GM21360 (cell line): Measurements from ENCODE around the gene PDCD1LG2.
A peak's percentile ranks its signal among the peaks of the same experiment; 100 is the strongest.
"Not testable (repeated sequence)": the region's sequence is repeated elsewhere in the genome, so short reads cannot be mapped to it uniquely, and the experiment has no call there.

ENCODE experiments used
- ATAC-seq: cut with Tn5 transposase; IDR thresholded peaks from one replicate; pipeline ENCODE4 v1.9.1; 2021; ENCODE audit warnings: mild to moderate bottlenecking, moderate library complexity; ENCODE audit not compliant: unreplicated experiment

PDCD1LG2 gene

DNA sequence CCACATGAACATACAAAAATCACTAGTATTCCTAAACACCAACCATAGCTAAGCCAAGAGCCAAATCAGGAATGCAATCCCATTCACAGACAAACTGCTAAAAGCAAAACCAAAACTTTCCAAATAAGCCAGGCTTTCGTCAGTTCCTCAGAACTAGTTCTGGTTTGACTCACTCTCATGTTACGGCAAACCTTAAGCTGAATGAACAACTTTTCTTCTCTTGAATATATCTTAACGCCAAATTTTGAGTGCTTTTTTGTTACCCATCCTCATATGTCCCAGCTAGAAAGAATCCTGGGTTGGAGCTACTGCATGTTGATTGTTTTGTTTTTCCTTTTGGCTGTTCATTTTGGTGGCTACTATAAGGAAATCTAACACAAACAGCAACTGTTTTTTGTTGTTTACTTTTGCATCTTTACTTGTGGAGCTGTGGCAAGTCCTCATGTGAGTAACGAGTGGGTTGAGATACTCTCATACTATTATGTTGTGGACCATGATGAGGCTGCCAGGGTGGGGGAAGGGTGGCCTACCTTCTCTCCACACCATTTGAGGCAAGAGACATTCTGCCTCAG lies at the start of gene PDCD1LG2:
Gene PDCD1LG2 (plus strand): TSS at position 172 of the 572 bp plus-strand sequence. CDS start 12,016 bp downstream, outside the sequence.
- peak; percentile 70 for ATAC-seq

DNA sequence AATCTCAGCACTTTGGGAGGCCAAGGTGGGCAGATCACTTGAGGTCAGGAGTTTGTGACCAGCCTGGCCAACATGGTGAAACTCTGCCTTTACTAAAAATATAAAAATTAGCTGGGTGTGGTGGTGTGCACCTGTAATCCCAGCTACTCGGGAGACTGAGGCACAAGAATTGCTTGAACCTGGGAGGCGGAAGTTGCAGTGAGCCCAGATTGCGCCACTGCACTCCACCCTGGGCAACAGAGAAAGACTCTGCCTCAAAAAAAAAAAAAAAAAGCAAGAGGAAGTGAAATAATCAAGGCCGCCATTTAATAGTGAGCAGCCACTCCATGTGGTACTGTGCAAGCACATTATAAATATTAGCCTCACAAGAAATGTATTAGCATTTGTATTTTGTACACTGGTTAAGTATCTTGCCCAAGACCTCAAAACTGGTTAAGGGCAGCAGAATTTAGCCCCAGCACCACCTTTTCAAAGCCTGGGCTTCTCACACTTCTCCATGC lies 45.5 kb upstream of the PDCD1LG2 start:
- ATAC-seq, result not testable (repeated sequence)

DNA sequence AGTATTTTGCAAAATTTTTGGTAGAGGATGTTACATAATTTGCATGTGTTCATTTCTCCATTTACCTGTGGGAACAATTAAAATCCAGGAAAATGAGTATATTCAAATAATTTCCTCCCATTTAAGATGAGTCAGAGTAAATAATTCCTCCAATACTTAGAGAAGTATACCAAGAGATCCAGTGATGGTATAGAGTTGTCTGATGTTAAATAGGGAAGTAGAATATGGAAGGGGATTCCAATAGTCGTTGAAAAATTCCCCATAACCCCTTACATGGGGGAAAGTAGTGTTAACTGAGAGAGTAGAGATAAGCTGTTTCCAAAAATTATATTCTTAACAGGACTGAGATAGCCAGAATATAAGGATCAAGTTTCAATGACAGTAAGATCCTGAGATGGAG lies 44.3 kb upstream of the PDCD1LG2 start:
- no peak for ATAC-seq

DNA sequence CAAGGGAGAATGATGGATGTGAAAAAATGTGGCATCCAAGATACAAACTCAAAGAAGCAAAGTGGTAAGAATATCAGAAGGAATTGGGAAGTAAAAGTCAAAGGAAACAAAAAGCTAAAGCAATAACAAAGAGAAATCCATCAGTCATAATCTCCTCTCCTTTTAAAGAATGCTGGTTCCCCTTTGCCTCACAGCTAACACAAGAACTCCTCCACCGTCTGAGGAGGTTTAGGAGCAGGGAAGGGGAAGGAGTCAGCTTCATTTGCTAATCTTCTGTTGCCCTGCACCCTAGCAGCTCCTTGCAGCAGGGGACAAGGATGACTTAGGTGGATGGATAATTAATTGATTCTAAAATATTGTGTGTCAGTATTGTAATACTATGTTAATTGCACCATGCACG lies 43.6 kb upstream of the PDCD1LG2 start:
- ATAC-seq, result no peak

DNA sequence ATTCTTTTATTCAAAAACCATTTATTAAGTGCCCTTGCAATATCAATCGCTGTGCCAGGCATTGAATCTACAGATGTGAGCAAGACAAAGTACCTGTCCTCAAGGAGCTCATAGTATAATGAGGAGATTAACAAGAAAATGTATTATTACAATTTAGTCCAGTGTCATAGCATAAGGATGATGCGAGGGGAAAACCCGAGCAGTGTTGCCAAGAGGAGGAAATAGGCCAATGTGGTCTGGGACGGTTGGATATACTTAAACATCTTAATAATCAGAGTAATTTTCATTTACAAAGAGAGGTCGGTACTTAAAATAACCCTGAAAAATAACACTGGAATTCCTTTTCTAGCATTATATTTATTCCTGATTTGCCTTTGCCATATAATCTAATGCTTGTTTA lies 41.5 kb upstream of the PDCD1LG2 start:
- no peak for ATAC-seq

DNA sequence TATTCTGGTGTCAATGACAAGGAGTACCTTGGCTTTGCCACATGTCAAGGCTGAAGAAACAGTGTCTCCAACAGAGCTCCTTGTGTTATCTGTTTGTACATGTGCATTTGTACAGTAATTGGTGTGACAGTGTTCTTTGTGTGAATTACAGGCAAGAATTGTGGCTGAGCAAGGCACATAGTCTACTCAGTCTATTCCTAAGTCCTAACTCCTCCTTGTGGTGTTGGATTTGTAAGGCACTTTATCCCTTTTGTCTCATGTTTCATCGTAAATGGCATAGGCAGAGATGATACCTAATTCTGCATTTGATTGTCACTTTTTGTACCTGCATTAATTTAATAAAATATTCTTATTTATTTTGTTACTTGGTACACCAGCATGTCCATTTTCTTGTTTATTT lies 40.2 kb upstream of the PDCD1LG2 start:
- ATAC-seq, result no peak

DNA sequence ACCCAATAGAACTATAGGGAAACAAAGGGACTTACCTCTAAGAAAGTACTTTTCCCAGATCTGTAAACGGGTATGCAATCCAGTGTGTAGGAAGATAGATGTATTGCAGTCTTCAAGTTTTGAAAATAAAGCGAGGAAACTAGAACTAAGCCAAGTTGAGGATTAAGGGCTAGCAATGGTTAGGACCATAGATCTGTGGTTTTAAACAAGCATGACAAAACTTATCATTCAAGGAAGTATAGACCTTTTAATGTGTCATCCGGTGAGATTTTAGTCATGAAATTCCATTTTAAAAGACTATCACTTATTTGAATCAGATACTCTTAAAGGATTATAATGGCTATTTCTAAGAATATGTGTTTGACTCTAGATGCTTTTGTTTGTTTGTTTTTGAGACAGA lies 39.5 kb upstream of the PDCD1LG2 start:
- no peak for ATAC-seq

DNA sequence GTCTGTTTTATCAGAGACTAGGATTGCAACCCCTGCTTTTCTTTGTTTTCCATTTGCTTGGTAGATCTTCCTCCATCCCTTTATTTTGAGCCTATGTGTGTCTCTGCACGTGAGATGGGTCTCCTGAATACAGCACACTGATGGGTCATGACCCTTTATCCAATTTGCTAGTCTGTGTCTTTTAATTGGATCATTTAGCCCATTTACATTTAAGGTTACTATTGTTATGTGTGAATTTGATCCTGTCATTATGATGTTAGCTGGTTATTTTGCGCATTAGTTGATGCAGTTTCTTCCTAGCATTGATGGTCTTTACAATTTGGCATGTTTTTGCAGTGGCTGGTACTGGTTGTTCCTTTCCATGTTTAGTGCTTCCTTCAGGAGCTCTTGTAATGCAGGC lies 34.7 kb upstream of the PDCD1LG2 start:
- ATAC-seq, result not testable (repeated sequence)

DNA sequence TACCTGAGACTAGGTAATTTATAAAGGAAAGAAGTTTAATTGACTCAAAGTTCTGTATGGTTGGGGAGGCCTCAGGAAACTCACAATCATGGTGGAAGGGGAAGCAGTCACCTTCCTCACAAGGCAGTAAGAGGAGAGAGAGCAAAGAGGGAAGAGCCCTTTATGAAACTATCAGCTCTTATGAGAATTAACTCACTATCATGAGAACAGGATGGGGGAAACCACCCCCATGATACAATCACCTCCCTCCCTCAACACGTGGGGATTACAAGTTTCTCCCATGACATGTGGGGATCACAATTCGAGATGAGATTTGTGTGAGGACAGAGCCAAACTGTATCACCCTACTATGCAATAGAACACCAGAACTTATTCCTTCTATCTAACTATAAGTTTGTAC lies 32.1 kb upstream of the PDCD1LG2 start:
- ATAC-seq, result no peak

DNA sequence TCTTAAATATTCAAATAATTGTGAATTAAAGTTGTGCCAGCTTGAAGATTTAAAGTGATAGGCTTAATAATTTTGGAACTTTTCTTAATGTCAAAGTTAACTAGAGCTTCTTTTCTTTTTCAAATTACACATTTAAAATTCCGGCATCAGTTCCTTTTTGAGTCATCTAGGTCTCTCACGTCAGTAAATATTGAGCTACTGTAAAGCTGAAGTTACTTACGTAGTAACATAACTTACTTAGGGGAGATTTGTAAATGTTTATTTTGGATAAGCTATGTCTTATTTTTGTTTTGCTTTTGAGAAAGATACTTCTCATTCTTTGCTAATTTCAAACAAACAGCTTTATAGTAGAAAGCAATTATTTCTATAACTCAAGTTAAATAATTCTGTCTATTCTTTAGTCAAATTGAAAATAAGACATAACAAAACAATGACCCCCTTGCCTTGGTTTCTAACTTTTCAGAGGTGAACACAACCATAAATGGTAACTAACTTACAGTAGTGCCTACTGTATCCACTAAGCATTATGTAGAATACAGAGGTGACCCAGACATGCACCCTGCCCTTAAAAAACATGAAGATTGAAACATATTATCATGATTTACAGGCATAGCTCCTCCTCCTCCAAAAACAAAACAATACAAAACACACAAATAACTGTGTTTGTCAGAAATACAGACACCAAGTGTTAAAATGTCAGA lies 30.2 kb upstream of the PDCD1LG2 start:
- ATAC-seq, result no peak

DNA sequence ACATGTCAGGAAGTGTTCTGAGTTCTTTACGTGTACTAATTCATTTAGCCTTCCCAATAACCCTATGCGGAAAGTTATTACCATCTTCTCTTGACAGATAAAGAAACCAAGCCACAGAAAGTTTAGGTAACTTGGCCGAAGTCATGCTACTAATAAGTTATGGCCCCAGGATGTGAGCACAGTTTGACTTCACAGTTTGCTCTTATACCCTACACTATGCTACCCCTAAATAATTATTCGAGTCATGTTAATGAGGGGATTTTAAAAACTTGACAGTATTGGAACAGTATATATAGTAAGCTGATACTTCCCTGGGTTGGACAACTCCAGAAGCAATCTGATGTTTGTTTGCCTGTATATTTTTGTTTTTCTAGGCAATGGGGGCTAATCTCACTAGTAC lies 29.4 kb upstream of the PDCD1LG2 start:
- ATAC-seq, result no peak

DNA sequence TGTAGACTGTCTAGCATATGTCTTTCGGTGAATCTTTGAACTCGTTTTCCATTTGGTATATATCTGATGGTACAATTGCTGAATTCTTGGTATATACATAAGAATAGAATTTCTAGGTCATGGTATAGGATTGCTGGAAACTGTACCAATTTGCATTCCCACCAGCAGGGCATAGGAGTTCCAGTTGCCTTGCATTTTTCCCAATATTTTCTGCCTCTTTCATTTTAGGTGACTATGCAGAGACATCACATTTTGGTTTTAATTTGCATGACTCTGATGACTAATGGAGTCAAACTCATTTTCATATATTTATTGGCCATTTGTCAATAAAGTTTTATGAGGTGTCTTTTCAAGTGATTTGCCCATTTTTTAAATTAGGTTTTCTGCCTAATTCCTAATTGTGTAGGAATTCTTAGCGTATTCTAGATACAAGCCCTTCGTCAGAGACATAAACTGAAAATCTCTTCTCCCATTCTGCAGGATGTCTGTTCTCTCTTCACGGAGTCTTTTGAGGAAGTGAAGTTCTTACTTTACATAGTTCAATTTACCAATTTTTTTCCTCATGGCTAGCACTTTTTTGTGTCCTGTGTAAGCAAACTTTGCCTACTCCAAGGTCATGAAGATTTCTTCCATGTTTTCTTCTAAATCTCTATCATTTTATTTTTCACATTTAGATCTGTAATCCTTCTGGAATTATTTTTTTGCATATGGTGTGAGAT lies 28.9 kb upstream of the PDCD1LG2 start:
- no peak for ATAC-seq

DNA sequence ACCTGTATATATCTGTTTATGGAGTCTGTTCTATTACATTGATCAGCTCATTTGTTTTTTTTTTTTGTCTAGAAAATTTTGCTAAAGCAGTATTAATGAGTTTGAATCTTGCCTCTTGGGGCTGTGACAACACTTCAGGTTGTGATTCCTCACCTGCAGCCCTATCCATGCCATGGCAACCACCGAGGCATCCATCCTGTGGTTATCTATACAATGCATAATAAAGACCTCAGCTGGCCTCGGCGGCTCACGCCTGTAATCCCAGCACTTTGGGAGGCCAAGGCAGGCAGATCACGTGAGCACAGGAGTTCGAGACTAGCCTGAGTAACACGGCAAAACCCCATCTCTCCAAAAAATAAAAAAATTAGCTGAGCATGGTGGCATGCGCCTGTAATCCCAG lies 28.1 kb upstream of the PDCD1LG2 start:
- ATAC-seq, result no peak

DNA sequence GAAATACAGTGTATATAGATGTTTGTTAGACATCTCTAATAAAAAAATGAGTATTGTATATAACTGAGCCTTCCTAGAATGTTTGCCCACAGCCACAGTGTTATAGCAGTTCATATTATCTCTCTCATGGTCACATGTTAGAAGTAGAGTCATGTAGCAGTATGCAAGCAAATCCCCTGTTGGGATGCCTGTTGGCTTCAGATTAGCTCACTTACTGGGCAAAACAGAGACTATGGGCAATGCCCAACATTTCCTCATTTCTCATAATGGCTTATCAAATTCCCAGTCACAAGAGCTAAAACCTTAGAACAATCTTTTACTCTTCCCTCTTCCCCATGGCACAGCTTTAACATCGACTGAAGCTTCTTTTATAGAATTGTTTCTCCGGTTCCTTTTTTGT lies 27.0 kb upstream of the PDCD1LG2 start:
- ATAC-seq, result no peak

DNA sequence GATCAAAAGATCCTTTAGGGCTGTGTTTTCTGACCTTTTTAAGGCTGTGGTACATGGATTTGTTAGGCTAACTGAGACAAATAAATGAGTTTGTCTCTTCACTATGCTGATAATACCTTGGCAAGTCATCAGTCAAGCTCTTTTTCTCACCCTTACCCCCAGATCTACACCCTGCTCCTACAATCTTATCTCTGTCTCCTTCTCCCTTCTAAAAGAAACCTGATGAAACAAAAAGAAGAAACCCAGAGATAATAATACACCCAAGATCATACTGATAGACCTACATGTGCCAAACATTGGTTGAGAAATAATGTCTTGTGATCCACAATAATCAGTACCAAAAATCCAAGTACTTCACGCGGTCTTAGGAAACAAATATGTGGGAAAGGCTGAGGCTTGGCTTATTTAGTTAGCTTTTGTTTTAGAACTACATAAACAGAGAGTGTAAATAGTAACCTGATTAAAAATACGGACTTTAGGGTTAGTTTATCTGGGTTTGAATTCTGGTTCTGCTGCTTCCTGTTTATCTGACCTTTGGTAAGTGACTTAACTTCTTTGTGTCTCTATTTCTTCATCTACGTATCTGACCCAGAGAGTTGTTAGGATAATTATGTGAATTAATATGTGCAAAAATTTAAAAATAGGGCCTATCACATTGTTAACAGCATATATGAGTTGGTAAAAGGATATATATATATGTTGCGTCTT lies 24.8 kb upstream of the PDCD1LG2 start:
- ATAC-seq, result no peak

DNA sequence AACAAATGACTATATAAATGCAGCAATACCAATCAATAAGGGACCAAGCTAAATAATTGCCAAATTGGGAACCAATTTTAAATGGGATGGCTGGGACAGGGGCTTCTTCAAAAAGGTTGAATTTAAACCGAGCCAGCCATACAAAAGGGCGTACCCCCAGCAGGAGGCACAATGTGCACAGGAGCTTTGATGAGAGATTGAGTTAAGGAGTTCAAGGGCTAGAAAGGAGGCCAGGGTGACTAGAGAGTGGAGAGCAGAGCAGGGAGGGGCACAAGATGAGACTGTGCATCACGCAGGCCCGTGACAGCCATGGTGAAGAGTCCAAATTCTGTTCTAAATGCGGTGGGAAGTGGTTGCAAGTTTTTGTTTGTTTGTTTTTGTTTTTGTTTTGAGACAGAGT lies 23.3 kb upstream of the PDCD1LG2 start:
- ATAC-seq, result no peak

DNA sequence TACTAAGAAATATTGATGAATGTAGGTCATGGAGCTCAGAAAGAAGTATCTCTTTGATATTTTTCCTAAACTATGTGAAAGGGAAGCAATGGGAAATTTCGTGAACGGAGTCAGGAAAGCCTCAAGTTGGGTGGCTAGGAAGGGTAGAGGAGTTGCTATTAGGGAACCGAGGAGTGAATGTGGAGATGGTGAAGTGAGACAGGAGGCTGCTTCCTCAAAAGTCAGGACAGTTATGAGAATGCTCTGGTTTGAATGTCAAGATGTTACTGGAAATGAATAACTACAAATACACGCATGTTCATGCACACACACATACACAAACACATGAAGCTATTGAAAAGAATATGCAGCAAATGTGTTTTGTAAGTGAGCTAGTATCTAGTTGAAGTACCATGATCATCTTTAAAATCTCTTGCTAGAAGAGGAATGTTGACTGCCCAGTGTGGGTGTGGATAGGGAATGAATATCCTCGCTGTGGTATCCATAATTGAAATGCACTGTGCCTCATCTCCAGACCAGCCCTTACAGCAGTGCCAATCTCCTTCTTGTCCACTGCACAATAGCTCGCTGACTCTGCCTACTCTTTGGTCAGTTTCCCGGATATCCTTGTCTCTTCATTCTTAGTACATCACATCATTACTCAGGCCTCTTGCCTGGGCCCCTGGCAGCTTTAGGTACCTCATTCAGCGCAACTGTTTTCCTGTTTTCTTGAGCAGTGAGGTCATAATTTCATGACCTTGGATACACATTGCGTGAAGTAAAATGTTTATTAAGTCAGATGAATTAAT lies 21.9 kb upstream of the PDCD1LG2 start:
- no peak for ATAC-seq

DNA sequence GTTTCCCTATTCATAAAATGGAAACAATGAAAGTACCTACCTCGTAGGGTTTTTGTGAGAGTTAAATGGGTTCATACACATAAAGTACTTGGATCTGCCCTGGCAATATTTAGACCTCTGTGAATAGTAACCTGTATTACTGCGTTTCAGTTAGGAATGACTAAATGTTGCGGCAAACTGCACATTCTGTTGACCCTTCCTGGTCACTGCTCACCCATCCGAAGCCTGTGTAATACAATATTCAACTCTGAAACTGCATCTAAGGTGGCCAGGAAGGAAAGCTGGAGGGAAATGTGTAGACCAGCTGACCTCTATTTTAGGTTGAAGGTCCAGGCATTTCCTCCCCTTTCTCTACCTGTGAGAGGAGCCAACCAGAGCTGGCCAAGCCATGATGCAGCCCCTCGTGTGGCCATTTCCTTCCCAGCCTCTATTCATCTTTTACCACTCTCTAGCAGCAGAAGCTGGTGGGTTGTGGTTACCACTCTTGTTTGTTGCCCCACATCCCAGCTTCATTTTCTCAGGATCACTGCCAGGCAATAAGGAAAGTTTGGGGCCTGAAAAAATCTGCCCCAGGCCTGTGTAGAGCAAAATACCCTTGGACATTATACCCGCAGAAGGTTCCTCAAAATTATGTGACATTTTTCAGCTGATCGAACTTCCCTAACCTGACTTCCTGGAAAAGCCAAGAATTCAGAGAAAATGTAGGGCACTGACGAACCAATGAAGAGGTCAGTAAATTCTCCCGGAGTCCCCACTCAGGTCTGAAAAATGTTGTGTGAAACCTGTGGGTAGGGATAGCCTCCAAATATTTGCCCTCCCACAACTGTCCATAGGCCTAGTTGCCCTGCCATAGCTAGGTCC lies 20.5 kb upstream of the PDCD1LG2 start:
- no peak for ATAC-seq

DNA sequence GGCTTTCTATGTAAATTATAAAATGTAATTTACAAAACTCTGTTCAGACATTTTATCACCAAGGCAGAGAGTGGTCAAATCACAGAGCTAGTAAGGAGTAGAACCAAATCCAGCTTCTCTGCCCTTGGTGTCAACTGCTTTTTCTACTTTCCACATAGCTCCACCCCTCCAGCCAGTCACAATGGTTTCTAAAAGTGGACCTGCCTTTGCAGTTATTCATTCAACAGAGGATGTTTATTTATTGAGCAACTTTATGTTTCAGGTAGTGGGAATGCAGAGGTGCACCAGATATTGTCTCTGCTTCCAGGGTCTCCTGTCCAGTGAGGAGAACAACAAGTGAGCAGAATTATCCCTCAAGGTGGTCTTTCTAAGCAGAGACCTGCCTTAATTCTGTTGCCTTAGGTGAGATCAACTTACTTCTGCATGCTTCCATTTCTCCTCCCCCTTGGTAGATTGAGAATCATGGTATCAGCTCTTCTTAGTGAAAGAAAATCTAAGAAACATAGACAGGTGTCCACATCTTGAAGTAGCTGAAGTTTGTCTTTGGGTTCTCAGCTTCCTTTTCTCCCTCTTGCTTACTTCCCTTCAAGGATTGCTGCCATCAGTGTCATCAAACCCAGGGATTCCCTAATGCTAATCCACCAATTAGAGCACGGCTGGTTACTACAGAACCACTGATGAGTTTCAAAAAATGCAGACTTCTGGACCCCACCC lies 17.2 kb upstream of the PDCD1LG2 start:
- ATAC-seq, result no peak
